A673 (cell line): ENCODE data around the gene CDH7. TPM values are rescaled to one million over a fixed set of nuclear protein-coding genes. Genes with fewer than 3 reads are reported as not detected.

Experiments used
- BruUV-seq: library from RNA; stranded (reverse); fragments of 400-500 nt; replicated peaks from 2 replicates; lab custom pipeline; 2021; lab: Mats Ljungman, UMichigan
- CTCF ChIA-PET: fragments of 300-600 bp; sonication (Branson Sonifier 250); formaldehyde crosslinking; loops from one replicate; lab custom pipeline; 2022; ENCODE audit warnings: antibody characterized with exemption; lab: Charles Lee
- POLR2A ChIA-PET: fragments of 300-600 bp; sonication (Branson Sonifier 250); formaldehyde crosslinking; loops from one replicate; lab custom pipeline; 2022; ENCODE audit warnings: antibody characterized with exemption; ENCODE audit not compliant: low non-redundant PET; lab: Charles Lee
- DNase-seq: peaks from one replicate; pipeline ENCODE4 v3.0.0-alpha.2; 2015; ENCODE audit warnings: low spot score
- H3K27ac ChIP-seq: fragments of 200-600 bp; sonication (generic); 2 replicates; pipeline ENCODE4 v1.5.1; 2016; ENCODE audit warnings: mixed run types, low read depth, mild to moderate bottlenecking, mixed read lengths, antibody characterized with exemption, low read length; ENCODE audit not compliant: poor library complexity, severe bottlenecking
- H3K27me3 ChIP-seq: fragments of 200-600 bp; sonication (generic); replicated peaks from 2 replicates; pipeline ENCODE4 v1.6.1; 2017; ENCODE audit warnings: mixed run types, low read depth, mild to moderate bottlenecking, mixed read lengths, antibody characterized with exemption, low read length; ENCODE audit not compliant: insufficient read depth, poor library complexity
- H3K36me3 ChIP-seq: fragments of 200-600 bp; sonication (generic); 2 replicates; pipeline ENCODE4 v1.6.1; 2016; ENCODE audit warnings: mixed run types, mild to moderate bottlenecking, mixed read lengths, antibody characterized with exemption, low read length; ENCODE audit not compliant: insufficient read depth, poor library complexity, severe bottlenecking
- H3K4me1 ChIP-seq: fragments of 200-600 bp; sonication (generic); 2 replicates; pipeline ENCODE4 v1.6.1; 2017; ENCODE audit warnings: mixed run types, mild to moderate bottlenecking, mixed read lengths, antibody characterized with exemption, low read length; ENCODE audit not compliant: insufficient read depth, poor library complexity, severe bottlenecking
- H3K4me3 ChIP-seq: fragments of 200-600 bp; sonication (generic); 2 replicates; pipeline ENCODE4 v1.5.1; 2016; ENCODE audit warnings: low read depth, mixed run types, mild to moderate bottlenecking, mixed read lengths, low read length; ENCODE audit not compliant: poor library complexity, severe bottlenecking
- H3K9me3 ChIP-seq: fragments of 200-600 bp; sonication (generic); 2 replicates; pipeline ENCODE4 v1.6.1; 2016; ENCODE audit warnings: mixed run types, low read depth, mild to moderate bottlenecking, mixed read lengths, antibody characterized with exemption, low read length; ENCODE audit not compliant: poor library complexity, severe bottlenecking
- EZH2 ChIP-seq: fragments of 200-600 bp; sonication (generic); IDR thresholded peaks from 2 replicates; pipeline ENCODE4 v1.6.1; 2017; ENCODE audit warnings: borderline replicate concordance, low read depth, mild to moderate bottlenecking, mixed read lengths, antibody characterized with exemption, low read length; ENCODE audit not compliant: poor library complexity, severe bottlenecking
- intact Hi-C: fragments of 100-400 bp; cut with micrococcal nuclease; formaldehyde crosslinking; loops from one replicate; pipeline ENCODE4 v1.10.0; 2022; ENCODE audit not compliant: unreplicated experiment
- total RNA-seq: library from RNA; stranded (reverse); gene quantifications from 2 replicates; pipeline ENCODE4 v1.2.3, GENCODE V29; 2021
- TF ChIP-seq, protein P1 (sequence below): fragments of 300-800, 200-600 bp; sonication (generic); conservative IDR thresholded peaks from 2 replicates; pipeline ENCODE4 v1.5.1; 2017; ENCODE audit warnings: low read depth, mild to moderate bottlenecking, antibody characterized with exemption, low read length, moderate library complexity, mixed read lengths

The CDH7 gene
- total RNA-seq, 1 experiment from 2014 or later: 2.1 TPM

DNA sequence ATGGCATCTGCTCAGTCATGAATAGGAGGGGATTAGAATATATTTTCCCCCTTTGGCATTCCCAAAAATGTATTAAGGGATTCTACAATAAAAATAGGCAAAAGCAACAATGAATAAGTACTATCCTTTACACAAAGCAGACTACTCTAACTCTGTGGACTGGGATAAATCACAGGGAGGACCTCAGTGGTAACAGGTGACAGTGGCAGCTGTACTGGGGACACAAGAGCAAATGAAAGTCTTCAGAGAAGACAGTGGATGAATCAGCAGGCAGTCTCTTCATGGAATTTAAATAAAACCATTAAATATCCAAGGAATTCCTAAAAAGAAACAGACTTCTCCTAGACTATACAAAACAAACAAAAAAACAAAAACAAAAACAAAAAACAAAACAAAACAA is 4.8 kb downstream of the CDH7 start:
- Histone ChIP-seq H3K4me1 (peaks cover 21% of the 10 kb centered on the region), H3K9me3 (no peaks in the 10 kb centered on the region), H3K36me3 (no peaks in the 10 kb centered on the region), H3K4me3 (no peak overlapping the region), H3K27ac (no peak overlapping the region), H3K27me3 (peaks cover 8% of the 10 kb centered on the region)
- TF ChIP-seq, protein P1, sequence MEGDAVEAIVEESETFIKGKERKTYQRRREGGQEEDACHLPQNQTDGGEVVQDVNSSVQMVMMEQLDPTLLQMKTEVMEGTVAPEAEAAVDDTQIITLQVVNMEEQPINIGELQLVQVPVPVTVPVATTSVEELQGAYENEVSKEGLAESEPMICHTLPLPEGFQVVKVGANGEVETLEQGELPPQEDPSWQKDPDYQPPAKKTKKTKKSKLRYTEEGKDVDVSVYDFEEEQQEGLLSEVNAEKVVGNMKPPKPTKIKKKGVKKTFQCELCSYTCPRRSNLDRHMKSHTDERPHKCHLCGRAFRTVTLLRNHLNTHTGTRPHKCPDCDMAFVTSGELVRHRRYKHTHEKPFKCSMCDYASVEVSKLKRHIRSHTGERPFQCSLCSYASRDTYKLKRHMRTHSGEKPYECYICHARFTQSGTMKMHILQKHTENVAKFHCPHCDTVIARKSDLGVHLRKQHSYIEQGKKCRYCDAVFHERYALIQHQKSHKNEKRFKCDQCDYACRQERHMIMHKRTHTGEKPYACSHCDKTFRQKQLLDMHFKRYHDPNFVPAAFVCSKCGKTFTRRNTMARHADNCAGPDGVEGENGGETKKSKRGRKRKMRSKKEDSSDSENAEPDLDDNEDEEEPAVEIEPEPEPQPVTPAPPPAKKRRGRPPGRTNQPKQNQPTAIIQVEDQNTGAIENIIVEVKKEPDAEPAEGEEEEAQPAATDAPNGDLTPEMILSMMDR: no peak
- TF ChIP-seq EZH2: no peak
- intact Hi-C loops: loop anchor here (10.0 kb wide), 1 partner anchor 1651 kb away; no protein-coding TSS in a partner anchor
- ChIA-PET POLR2A (no interaction called here), CTCF (no interaction called here)
- DNase-seq: no peak
- BruUV-seq: no TSS peak

- no TSS peak for BruUV-seq
- ChIA-PET CTCF (no interaction called here), POLR2A (no interaction called here)
- H3K9me3 ChIP-seq: no peaks in the 10 kb centered on the region
- TF ChIP-seq, protein P1: no peak
- no peaks in the 10 kb centered on the region for H3K27me3 ChIP-seq
- peaks cover 17% of the 10 kb centered on the region for H3K4me1 ChIP-seq
- H3K27ac ChIP-seq: no peak overlapping the region
- H3K36me3 ChIP-seq: no peaks in the 10 kb centered on the region
- intact Hi-C loops: no loop called here
- H3K4me3 ChIP-seq: no peak overlapping the region
- no peak for DNase-seq
Observed at GRCh38 chr18:65760457-65760856, 9.6 kb downstream of the CDH7 start.

- peak overlapping the region; percentile 19 for H3K27ac ChIP-seq
- H3K4me1 ChIP-seq: peaks cover 13% of the 10 kb centered on the region
- TF ChIP-seq, protein P1: no peak
- no peak for TF ChIP-seq EZH2
- DNase-seq: peak; percentile 85
- no peaks in the 10 kb centered on the region for H3K9me3 ChIP-seq
- no TSS peak for BruUV-seq
- no peaks in the 10 kb centered on the region for H3K27me3 ChIP-seq
- H3K4me3 ChIP-seq: no peak overlapping the region
- intact Hi-C loops: no loop called here
- ChIA-PET POLR2A (no interaction called here), CTCF (interaction anchor here (1.4 kb wide), 1 partner anchor 9 kb away, joined by 3 read pairs; no protein-coding TSS in a partner anchor)
- no peaks in the 10 kb centered on the region for H3K36me3 ChIP-seq
Observed at GRCh38 chr18:65761636-65762295, 11.0 kb downstream of the CDH7 start.
